Upper lobe of left lung (tissue), 6 donors: ENCODE results near the gene NTNG2. TPM values are rescaled to one million over a fixed set of nuclear protein-coding genes. Genes with fewer than 3 reads are reported as not detected.

Experiments
- ATAC-seq, 2 donors: fragments of 200-7000 bp; cut with Tn5 transposase; one replicate each; pipeline ENCODE4 v1.9.1; 2022; ENCODE audit warnings: mild to moderate bottlenecking in 2 of 2, moderate library complexity in 2 of 2; ENCODE audit not compliant: low FRiP score in 2 of 2
- DNase-seq, 2 donors: peaks; one replicate each; pipeline ENCODE4 v3.0.0-alpha.2; 2019 to 2020
- H3K27ac ChIP-seq, 4 donors: fragments of 200-600 bp; sonication (generic); one replicate each; pipeline ENCODE4 v1.5.1; 2016 to 2019
- H3K27me3 ChIP-seq, 4 donors: fragments of 200-600 bp; sonication (generic); one replicate each; pipeline ENCODE4 v1.5.1; 2017 to 2019
- H3K36me3 ChIP-seq, 4 donors: fragments of 200-600 bp; sonication (generic); one replicate each; pipeline ENCODE4 v1.5.1; 2016 to 2019
- H3K4me1 ChIP-seq, 4 donors: fragments of 200-600 bp; sonication (generic); one replicate each; pipeline ENCODE4 v1.5.1; 2018 to 2019
- H3K4me3 ChIP-seq, 4 donors: fragments of 200-600 bp; sonication (generic); one replicate each; pipeline ENCODE4 v1.5.1; 2017 to 2019; ENCODE audit warnings: mild to moderate bottlenecking in 2 of 4, moderate library complexity in 1 of 4
- H3K9me3 ChIP-seq, 4 donors: fragments of 200-600 bp; sonication (generic); one replicate each; pipeline ENCODE4 v1.5.1; 2018 to 2019
- EP300 ChIP-seq, 4 donors: sonication (generic); formaldehyde crosslinking; IDR thresholded peaks; one replicate each; pipeline ENCODE4 v1.5.1; 2017; ENCODE audit warnings: antibody characterized with exemption in 4 of 4, control low read depth in 2 of 4
- POLR2A ChIP-seq, 4 donors: fragments of 450-650 bp; IDR thresholded peaks; one replicate each; pipeline ENCODE4 v1.5.1; 2016 to 2017; ENCODE audit warnings: antibody characterized with exemption in 4 of 4, mild to moderate bottlenecking in 2 of 4
- POLR2AphosphoS5 ChIP-seq, 2 donors: sonication (generic); formaldehyde crosslinking; IDR thresholded peaks; one replicate each; pipeline ENCODE4 v1.5.1; 2017; ENCODE audit warnings: antibody characterized with exemption in 2 of 2
- WGBS, 2 donors: methylation state at CpG; one replicate each; pipeline ENCODE4 v1.1.5; 2017 to 2018; 5-methylcytosine and 5-hydroxymethylcytosine counted together
- total RNA-seq, 6 donors: library from RNA; depleted of rRNA in 4 of 6; stranded (reverse); fragments of >200 nt in 4 of 6; gene quantifications; one replicate each; pipeline versions ENCODE4 v1.1.0 to v1.2.1, GENCODE V29; 2016 to 2021
- TF ChIP-seq, protein P1 (sequence below), 6 experiments: fragments of 450-650 bp in 4 of 6; fragments of 200-600 bp in 2 of 6; sonication (generic) in 2 of 6; IDR thresholded peaks; one replicate each; pipeline ENCODE4 v1.5.1; 2016 to 2019; ENCODE audit warnings: antibody characterized with exemption in 6 of 6
- donor health status: DM: no; HTN: no; CAD: no; lungs with moderate emphysema.
- donor health status: DM: no; HTN: yes; CAD: no; lungs with severe emphysema.

Gene NTNG2
- total RNA-seq, 6 donors from 2014 or later = 2.1 to 8.2 (median 4.3) TPM

DNA sequence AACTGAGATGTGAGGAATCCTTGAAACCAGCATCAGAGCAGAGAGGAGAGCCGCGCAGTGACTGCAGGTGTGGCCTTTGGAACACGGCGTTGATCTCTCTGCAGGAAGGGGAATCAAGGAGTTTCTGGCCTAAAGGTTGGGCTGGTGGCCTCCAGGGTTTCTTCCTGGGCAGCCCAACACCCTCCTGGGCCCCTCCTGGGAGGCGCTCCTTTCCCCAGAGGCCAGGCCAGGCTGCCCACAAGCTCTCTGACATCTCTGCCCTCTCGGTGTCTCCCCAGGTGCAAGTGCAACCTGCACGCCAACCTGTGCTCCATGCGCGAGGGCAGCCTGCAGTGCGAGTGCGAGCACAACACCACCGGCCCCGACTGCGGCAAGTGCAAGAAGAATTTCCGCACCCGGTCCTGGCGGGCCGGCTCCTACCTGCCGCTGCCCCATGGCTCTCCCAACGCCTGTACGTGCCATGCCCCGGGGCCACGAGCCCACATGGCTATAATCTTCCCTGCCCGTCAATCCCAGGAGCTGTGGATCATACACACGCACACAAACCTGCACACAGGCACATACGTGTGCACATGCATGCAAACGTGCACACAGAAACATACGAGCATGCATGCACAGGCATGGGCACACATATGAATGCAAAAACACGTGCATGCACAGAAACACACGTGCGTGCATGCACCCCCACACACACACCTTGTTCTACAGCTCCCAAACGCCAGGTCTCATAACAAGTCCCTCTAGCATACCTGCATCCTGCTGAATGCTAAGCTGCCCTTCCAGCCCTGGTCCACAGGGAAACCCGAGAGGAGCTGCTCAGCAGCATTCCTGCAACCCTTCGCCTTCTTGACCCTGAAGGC lies 64.9 kb downstream of the NTNG2 start:
- 81 to 92% methylated on average over 34 of the region's 34 CpGs for WGBS, 2 donors
- no peak for ATAC-seq
- H3K27me3 ChIP-seq = no peaks in the 10 kb centered on the region
- TF ChIP-seq POLR2A (IDR thresholded peaks at IDR 0.05) (no peak), EP300 (IDR thresholded peaks at IDR 0.05) (no peak)
- TF ChIP-seq, protein P1, sequence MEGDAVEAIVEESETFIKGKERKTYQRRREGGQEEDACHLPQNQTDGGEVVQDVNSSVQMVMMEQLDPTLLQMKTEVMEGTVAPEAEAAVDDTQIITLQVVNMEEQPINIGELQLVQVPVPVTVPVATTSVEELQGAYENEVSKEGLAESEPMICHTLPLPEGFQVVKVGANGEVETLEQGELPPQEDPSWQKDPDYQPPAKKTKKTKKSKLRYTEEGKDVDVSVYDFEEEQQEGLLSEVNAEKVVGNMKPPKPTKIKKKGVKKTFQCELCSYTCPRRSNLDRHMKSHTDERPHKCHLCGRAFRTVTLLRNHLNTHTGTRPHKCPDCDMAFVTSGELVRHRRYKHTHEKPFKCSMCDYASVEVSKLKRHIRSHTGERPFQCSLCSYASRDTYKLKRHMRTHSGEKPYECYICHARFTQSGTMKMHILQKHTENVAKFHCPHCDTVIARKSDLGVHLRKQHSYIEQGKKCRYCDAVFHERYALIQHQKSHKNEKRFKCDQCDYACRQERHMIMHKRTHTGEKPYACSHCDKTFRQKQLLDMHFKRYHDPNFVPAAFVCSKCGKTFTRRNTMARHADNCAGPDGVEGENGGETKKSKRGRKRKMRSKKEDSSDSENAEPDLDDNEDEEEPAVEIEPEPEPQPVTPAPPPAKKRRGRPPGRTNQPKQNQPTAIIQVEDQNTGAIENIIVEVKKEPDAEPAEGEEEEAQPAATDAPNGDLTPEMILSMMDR (IDR thresholded peaks at IDR 0.05) = no peak
- H3K4me3 ChIP-seq = no peak overlapping the region
- H3K4me1 ChIP-seq = peaks cover 0 to 8% (median 2%) of the 10 kb centered on the region in 4 donors
- no peak overlapping the region for H3K27ac ChIP-seq
- H3K36me3 ChIP-seq = no peaks in the 10 kb centered on the region
- DNase-seq = no peak
- no peaks in the 10 kb centered on the region for H3K9me3 ChIP-seq

DNA sequence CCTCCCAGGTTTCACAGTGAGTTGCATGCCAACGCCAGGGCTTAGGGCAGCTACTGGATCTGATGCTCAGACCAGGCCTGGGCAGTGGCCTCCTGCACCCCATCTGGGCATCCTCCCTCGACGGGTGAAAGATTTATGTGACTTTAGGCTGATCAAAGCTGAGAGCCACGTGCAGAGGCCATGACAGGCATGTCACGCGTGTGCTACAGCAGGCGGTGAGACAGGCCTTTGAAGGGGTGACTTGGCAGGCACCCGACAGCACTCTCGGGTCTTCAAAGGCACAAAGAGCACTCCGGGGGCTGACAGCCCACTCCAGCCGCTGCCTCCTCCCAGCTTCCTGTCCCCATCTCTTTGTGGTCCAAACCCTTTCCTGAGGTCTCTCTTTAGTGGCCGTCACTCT lies 66.2 kb downstream of the NTNG2 start:
- Histone ChIP-seq H3K27me3 (no peaks in the 10 kb centered on the region), H3K9me3 (no peaks in the 10 kb centered on the region), H3K4me3 (no peak overlapping the region), H3K27ac (no peak overlapping the region), H3K4me1 (peaks cover 0 to 7% (median 2%) of the 10 kb centered on the region in 4 donors), H3K36me3 (no peaks in the 10 kb centered on the region)
- WGBS, 2 donors = 44 to 55% methylated on average over 5 to 12 of the region's 12 CpGs
- TF ChIP-seq, protein P1 (IDR thresholded peaks at IDR 0.05) = no peak
- TF ChIP-seq POLR2A (IDR thresholded peaks at IDR 0.05) (no peak), POLR2AphosphoS5 (IDR thresholded peaks at IDR 0.05) (no peak), EP300 (IDR thresholded peaks at IDR 0.05) (no peak)
- DNase-seq = no peak
- ATAC-seq = no peak

DNA sequence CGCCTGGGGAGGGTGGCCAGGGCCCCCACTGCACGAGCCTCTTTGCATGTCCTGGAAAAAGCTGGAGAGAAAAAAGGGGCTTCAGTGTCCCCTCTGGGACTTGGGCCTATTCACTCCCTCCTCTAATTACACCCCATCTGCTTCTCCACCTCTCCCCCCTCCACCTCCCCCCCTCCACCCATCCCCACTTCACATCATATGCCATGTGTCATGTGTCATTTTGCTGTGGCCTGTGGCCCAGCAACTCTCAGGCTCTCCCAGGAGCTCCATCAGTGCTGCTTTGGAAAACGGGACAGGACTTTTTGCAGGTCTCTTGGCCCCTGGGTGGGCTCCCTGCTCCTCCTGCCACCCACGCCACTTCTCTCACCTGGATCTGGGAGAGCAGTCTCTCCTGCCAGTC lies 68.7 kb downstream of the NTNG2 start:
- ATAC-seq (no peak), DNase-seq (no peak)
- WGBS, 2 donors = 68 to 98% methylated on average over 4 of the region's 4 CpGs
- H3K36me3 ChIP-seq = no peaks in the 10 kb centered on the region
- no peak overlapping the region for H3K4me3 ChIP-seq
- no peak for TF ChIP-seq POLR2AphosphoS5 (IDR thresholded peaks at IDR 0.05)
- TF ChIP-seq, protein P1 (IDR thresholded peaks at IDR 0.05) = no peak
- TF ChIP-seq POLR2A (IDR thresholded peaks at IDR 0.05) = no peak
- TF ChIP-seq EP300 (IDR thresholded peaks at IDR 0.05) = no peak
- no peaks in the 10 kb centered on the region for H3K9me3 ChIP-seq
- H3K27ac ChIP-seq = no peak overlapping the region
- H3K27me3 ChIP-seq = no peaks in the 10 kb centered on the region
- H3K4me1 ChIP-seq = no peaks in the 10 kb centered on the region

DNA sequence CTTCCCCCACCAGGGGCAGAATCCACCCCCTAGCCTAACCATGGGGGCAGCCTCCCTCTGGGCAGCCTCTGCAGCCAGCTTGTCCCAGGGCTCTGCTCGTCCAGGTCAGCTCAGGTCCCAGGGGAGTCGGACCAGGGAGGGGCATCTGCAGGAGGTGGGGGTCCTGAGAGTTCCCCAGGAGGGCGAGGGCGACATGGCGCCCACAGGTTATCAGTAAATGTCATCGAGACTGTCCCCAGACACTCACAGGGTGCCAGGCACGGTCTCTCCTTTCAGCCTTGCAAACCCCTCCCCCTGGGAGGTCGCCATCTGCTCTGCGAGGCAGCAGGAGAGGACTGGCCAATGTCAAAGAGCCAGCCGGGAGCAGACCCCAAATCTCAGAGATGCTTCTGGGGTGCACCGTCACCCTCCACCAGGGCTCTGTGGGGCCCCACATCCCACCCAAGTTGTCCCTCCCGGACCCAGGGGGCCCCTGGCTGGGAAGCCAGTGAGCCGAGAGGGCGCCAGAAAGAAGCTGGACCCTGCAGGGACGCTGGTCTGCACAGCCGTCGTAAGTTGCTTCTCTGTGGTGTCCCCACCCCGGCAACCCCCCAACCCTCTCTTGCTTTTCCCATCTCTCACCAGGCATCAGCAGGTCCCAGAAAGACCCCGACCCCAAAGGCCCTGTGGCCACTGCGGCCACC lies 69.3 kb downstream of the NTNG2 start:
- 80 to 86% methylated on average over 1 to 20 of the region's 20 CpGs for WGBS, 2 donors
- no peaks in the 10 kb centered on the region for H3K9me3 ChIP-seq
- no peaks in the 10 kb centered on the region for H3K27me3 ChIP-seq
- no peak overlapping the region for H3K4me3 ChIP-seq
- DNase-seq (no peak), ATAC-seq (no peak)
- H3K36me3 ChIP-seq = no peaks in the 10 kb centered on the region
- TF ChIP-seq POLR2A (IDR thresholded peaks at IDR 0.05) (no peak), EP300 (IDR thresholded peaks at IDR 0.05) (no peak), POLR2AphosphoS5 (IDR thresholded peaks at IDR 0.05) (no peak)
- TF ChIP-seq, protein P1 (IDR thresholded peaks at IDR 0.05) = no peak
- peaks cover 0 to 3% (median 0%) of the 10 kb centered on the region in 4 donors for H3K4me1 ChIP-seq
- no peak overlapping the region for H3K27ac ChIP-seq
